HG02759 (cell line): Measurements from ENCODE around the gene SLC25A13.
"Not testable (repeated sequence)": the region's sequence is repeated elsewhere in the genome, so short reads cannot be mapped to it uniquely, and the experiment has no call there.

Experiments
- ATAC-seq: cut with Tn5 transposase; IDR thresholded peaks from one replicate; pipeline ENCODE4 v1.9.1; 2021; ENCODE audit warnings: mild to moderate bottlenecking, moderate library complexity; ENCODE audit not compliant: unreplicated experiment

SLC25A13 gene

GRCh38 chr7:96321658-96322372 is at the start of gene SLC25A13:
Gene SLC25A13, minus strand, starts transcription at chr7:96322098. Its CDS starts 142 bp downstream, at chr7:96321956.
- ATAC-seq, result peak; percentile 84

GRCh38 chr7:96365916-96366315 is 44.0 kb upstream of the SLC25A13 start:
- not testable (repeated sequence) for ATAC-seq

GRCh38 chr7:96361116-96361857 is 39.4 kb upstream of the SLC25A13 start:
- ATAC-seq, result no peak

- ATAC-seq, result peak; percentile 50
Measured at GRCh38 chr7:96359876-96360275, 38.0 kb upstream of the SLC25A13 start.

GRCh38 chr7:96358236-96358971 is 36.5 kb upstream of the SLC25A13 start:
- not testable (repeated sequence) for ATAC-seq

- ATAC-seq, result no peak
Measured at GRCh38 chr7:96355990-96356506, 34.1 kb upstream of the SLC25A13 start.

- no peak for ATAC-seq
Measured at GRCh38 chr7:96354881-96355280, 33.0 kb upstream of the SLC25A13 start.

GRCh38 chr7:96349572-96349971 is 27.7 kb upstream of the SLC25A13 start:
- no peak for ATAC-seq

GRCh38 chr7:96347471-96347870 is 25.6 kb upstream of the SLC25A13 start:
- ATAC-seq, result no peak

GRCh38 chr7:96346293-96346953 is 24.5 kb upstream of the SLC25A13 start:
- ATAC-seq, result no peak

- peak; percentile 53 for ATAC-seq
Measured at GRCh38 chr7:96344236-96344635, 22.3 kb upstream of the SLC25A13 start.

GRCh38 chr7:96342049-96342448 is 20.2 kb upstream of the SLC25A13 start:
- no peak for ATAC-seq

GRCh38 chr7:96337519-96337918 is 15.6 kb upstream of the SLC25A13 start:
- ATAC-seq, result no peak

- no peak for ATAC-seq
Measured at GRCh38 chr7:96332325-96332724, 10.4 kb upstream of the SLC25A13 start.

- ATAC-seq, result no peak
Measured at GRCh38 chr7:96331775-96332174, 9.9 kb upstream of the SLC25A13 start.

- no peak for ATAC-seq
Measured at GRCh38 chr7:96331233-96331632, 9.3 kb upstream of the SLC25A13 start.

GRCh38 chr7:96330193-96330592 is 8.3 kb upstream of the SLC25A13 start:
- ATAC-seq, result no peak

GRCh38 chr7:96329241-96329640 is 7.3 kb upstream of the SLC25A13 start:
- ATAC-seq, result no peak

- ATAC-seq, result no peak
Measured at GRCh38 chr7:96328016-96328415, 6.1 kb upstream of the SLC25A13 start.

GRCh38 chr7:96327429-96327828 is 5.5 kb upstream of the SLC25A13 start:
- no peak for ATAC-seq

GRCh38 chr7:96326752-96327151 is 4.9 kb upstream of the SLC25A13 start:
- ATAC-seq, result not testable (repeated sequence)
